WTC11 (cell line): ENCODE results near the gene CD2BP2. TPM values are rescaled to one million over a fixed set of nuclear protein-coding genes. Genes with fewer than 3 reads are reported as not detected.

ENCODE experiments used
- ATAC-seq: fragments of 200-7000 bp; cut with Tn5 transposase; 2 replicates; pipeline ENCODE4 v1.10.0; 2021; ENCODE audit warnings: mild to moderate bottlenecking, moderate library complexity
- CTCF ChIA-PET: fragments of 300-600 bp; sonication (Branson Sonifier 250); formaldehyde crosslinking; loops from one replicate; lab custom pipeline; 2021; ENCODE audit warnings: antibody characterized with exemption; lab: Charles Lee
- POLR2A ChIA-PET: fragments of 350-600 bp; sonication (Branson Sonifier 250); formaldehyde crosslinking; loops from one replicate; lab custom pipeline; 2021; ENCODE audit warnings: antibody characterized with exemption; lab: Charles Lee
- DNase-seq: peaks from one replicate; pipeline ENCODE4 v3.0.0; 2021; ENCODE audit warnings: low spot score
- H3K27ac Mint-ChIP-seq: 2 replicates; pipeline ENCODE4 v1.8.0; 2021; ENCODE audit warnings: mixed read lengths
- H3K27me3 Mint-ChIP-seq: 2 replicates; pipeline ENCODE4 v1.8.0; 2021; ENCODE audit warnings: low read depth, mild to moderate bottlenecking, moderate library complexity, mixed read lengths
- H3K36me3 Mint-ChIP-seq: 2 replicates; pipeline ENCODE4 v1.8.0; 2021; ENCODE audit warnings: mixed read lengths
- H3K4me1 Mint-ChIP-seq: 2 replicates; pipeline ENCODE4 v1.8.0; 2022; ENCODE audit warnings: mixed read lengths
- H3K4me3 Mint-ChIP-seq: 2 replicates; pipeline ENCODE4 v1.8.0; 2021; ENCODE audit warnings: mild to moderate bottlenecking, moderate library complexity, mixed read lengths
- H3K9me3 Mint-ChIP-seq: 2 replicates; pipeline ENCODE4 v1.8.0; 2021; ENCODE audit warnings: mixed read lengths
- CREM ChIP-seq: sonication (generic); formaldehyde crosslinking; IDR thresholded peaks from 2 replicates; pipeline ENCODE4 v1.8.1; 2022; ENCODE audit warnings: mild to moderate bottlenecking, missing genetic modification reagents, moderate library complexity
- FOXJ3 ChIP-seq: sonication (generic); formaldehyde crosslinking; IDR thresholded peaks from 2 replicates; pipeline ENCODE4 v1.9.0; 2021; ENCODE audit warnings: missing genetic modification reagents, mild to moderate bottlenecking, borderline replicate concordance
- FOXP1 ChIP-seq: sonication (generic); formaldehyde crosslinking; IDR thresholded peaks from 2 replicates; pipeline ENCODE4 v1.8.0; 2022; ENCODE audit warnings: missing genetic modification reagents, mild to moderate bottlenecking, moderate library complexity, borderline replicate concordance
- GABPB1 ChIP-seq: sonication (generic); formaldehyde crosslinking; IDR thresholded peaks from 2 replicates; pipeline ENCODE4 v1.8.1; 2023; ENCODE audit warnings: mild to moderate bottlenecking, missing genetic modification reagents
- GTF2I ChIP-seq: fragments of 250-450 bp; sonication (Bioruptor Pico); conservative IDR thresholded peaks from 2 replicates; pipeline ENCODE4 v1.4.0; 2021; ENCODE audit warnings: mild to moderate bottlenecking
- JUN ChIP-seq: sonication (generic); formaldehyde crosslinking; IDR thresholded peaks from 2 replicates; pipeline ENCODE4 v1.8.0; 2023; ENCODE audit warnings: mild to moderate bottlenecking, missing genetic modification reagents
- SMAD4 ChIP-seq: sonication (generic); formaldehyde crosslinking; IDR thresholded peaks from 2 replicates; pipeline ENCODE4 v1.8.0; 2022; ENCODE audit warnings: mild to moderate bottlenecking, missing genetic modification reagents
- SOX15 ChIP-seq: fragments of 250-450 bp; sonication (Bioruptor Pico); IDR thresholded peaks from 2 replicates; pipeline ENCODE4 v1.9.0; 2021; ENCODE audit warnings: mild to moderate bottlenecking
- SP1 ChIP-seq: sonication (generic); formaldehyde crosslinking; conservative IDR thresholded peaks from 2 replicates; pipeline ENCODE4 v1.8.1; 2022; ENCODE audit warnings: missing genetic modification reagents
- TP53 ChIP-seq: sonication (generic); formaldehyde crosslinking; IDR thresholded peaks from 2 replicates; pipeline ENCODE4 v1.8.1; 2023; ENCODE audit warnings: mild to moderate bottlenecking, missing genetic modification reagents
- ZNF423 ChIP-seq: fragments of 250-450 bp; sonication (Bioruptor Pico); IDR thresholded peaks from 2 replicates; pipeline ENCODE4 v2.1.2; 2022; ENCODE audit warnings: mild to moderate bottlenecking, moderate library complexity
- total RNA-seq: library from RNA; stranded (reverse); gene quantifications from 3 replicates; pipeline ENCODE4 v1.2.3, GENCODE V29; 2021
- TF ChIP-seq, protein P1 (sequence below): sonication (generic); formaldehyde crosslinking; IDR thresholded peaks from 2 replicates; pipeline ENCODE4 v1.8.1; 2022; ENCODE audit warnings: missing genetic modification reagents, borderline replicate concordance
- TF ChIP-seq, protein P2 (sequence below): sonication (generic); formaldehyde crosslinking; IDR thresholded peaks from 2 replicates; pipeline ENCODE4 v1.8.1; 2023; ENCODE audit warnings: mild to moderate bottlenecking, missing genetic modification reagents
- TF ChIP-seq, protein P3 (sequence below): sonication (generic); formaldehyde crosslinking; IDR thresholded peaks from 2 replicates; pipeline ENCODE4 v1.8.1; 2023; ENCODE audit warnings: mild to moderate bottlenecking, missing genetic modification reagents, moderate library complexity
- TF ChIP-seq, protein P4 (sequence below): sonication (generic); formaldehyde crosslinking; IDR thresholded peaks from 2 replicates; pipeline ENCODE4 v1.8.1; 2022; ENCODE audit warnings: mild to moderate bottlenecking, missing genetic modification reagents, moderate library complexity, borderline replicate concordance
- TF ChIP-seq, protein P5 (sequence below): sonication (generic); formaldehyde crosslinking; IDR thresholded peaks from 2 replicates; pipeline ENCODE4 v1.8.1; 2022; ENCODE audit warnings: mild to moderate bottlenecking, moderate library complexity, missing genetic modification reagents
- TF ChIP-seq, protein P6 (sequence below): fragments of 250-450 bp; sonication (Bioruptor Pico); IDR thresholded peaks from 2 replicates; pipeline ENCODE4 v1.9.0; 2021; ENCODE audit warnings: mild to moderate bottlenecking, borderline replicate concordance
- TF ChIP-seq, protein P7 (sequence below): sonication (generic); formaldehyde crosslinking; IDR thresholded peaks from 2 replicates; pipeline ENCODE4 v1.8.0; 2023; ENCODE audit warnings: mild to moderate bottlenecking, missing genetic modification reagents

Gene CD2BP2
- total RNA-seq, 1 experiment from 2014 or later: 56.6 TPM

DNA sequence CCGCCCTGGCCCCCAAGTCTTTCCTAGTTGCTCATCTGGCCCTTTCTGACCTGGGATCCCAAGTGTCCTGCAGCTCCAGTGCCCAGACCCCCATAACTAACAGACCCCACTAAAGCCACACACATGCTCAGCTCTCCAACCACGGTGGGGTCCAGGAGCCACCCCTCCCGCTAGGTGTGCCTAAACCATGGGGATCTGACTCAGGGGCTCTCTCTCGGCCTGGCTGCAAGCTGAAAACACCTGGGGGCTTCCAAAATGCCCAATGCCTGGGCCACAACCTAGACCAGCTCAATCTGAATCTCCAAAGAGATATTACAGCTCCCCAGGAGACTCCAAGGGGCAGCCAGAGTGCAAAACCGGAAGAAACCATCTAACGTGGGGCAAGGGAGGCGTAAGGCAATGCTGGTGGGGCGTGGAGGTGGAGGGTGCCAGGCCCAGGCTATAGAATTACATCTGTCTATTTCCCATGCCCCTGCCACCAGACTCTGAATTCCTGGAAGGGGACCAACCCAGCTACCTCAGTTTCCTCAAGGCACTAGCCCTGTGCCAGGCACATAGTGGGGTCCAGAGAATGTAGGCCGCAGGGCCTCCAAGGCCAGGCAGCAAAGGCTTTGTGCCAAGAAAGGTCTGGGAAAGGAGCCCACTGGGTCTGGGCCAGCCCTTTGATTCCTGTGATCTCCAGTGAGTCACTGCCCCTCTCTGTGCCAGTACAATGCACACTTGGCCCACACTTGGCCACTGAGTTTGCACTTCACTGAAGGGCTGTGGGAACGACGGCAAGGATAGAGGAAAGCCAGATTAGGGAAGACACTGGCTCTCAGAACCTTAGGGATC is 3.3 kb downstream of the CD2BP2 start (continued):
- TF ChIP-seq, protein P1, sequence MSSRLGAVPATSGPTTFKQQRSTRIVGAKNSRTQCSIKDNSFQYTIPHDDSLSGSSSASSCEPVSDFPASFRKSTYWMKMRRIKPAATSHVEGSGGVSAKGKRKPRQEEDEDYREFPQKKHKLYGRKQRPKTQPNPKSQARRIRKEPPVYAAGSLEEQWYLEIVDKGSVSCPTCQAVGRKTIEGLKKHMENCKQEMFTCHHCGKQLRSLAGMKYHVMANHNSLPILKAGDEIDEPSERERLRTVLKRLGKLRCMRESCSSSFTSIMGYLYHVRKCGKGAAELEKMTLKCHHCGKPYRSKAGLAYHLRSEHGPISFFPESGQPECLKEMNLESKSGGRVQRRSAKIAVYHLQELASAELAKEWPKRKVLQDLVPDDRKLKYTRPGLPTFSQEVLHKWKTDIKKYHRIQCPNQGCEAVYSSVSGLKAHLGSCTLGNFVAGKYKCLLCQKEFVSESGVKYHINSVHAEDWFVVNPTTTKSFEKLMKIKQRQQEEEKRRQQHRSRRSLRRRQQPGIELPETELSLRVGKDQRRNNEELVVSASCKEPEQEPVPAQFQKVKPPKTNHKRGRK (CRISPR knock-in tag): no peak
- no peak for TF ChIP-seq ZNF423
- TF ChIP-seq SP1: no peak
- no peak for TF ChIP-seq JUN (CRISPR knock-in tag)
- no peak for TF ChIP-seq SOX15 (CRISPR knock-in tag)
- TF ChIP-seq, protein P2, sequence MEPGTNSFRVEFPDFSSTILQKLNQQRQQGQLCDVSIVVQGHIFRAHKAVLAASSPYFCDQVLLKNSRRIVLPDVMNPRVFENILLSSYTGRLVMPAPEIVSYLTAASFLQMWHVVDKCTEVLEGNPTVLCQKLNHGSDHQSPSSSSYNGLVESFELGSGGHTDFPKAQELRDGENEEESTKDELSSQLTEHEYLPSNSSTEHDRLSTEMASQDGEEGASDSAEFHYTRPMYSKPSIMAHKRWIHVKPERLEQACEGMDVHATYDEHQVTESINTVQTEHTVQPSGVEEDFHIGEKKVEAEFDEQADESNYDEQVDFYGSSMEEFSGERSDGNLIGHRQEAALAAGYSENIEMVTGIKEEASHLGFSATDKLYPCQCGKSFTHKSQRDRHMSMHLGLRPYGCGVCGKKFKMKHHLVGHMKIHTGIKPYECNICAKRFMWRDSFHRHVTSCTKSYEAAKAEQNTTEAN (CRISPR knock-in tag): no peak
- TF ChIP-seq TP53: no peak
- TF ChIP-seq, protein P3, sequence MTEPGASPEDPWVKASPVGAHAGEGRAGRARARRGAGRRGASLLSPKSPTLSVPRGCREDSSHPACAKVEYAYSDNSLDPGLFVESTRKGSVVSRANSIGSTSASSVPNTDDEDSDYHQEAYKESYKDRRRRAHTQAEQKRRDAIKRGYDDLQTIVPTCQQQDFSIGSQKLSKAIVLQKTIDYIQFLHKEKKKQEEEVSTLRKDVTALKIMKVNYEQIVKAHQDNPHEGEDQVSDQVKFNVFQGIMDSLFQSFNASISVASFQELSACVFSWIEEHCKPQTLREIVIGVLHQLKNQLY: no peak

DNA sequence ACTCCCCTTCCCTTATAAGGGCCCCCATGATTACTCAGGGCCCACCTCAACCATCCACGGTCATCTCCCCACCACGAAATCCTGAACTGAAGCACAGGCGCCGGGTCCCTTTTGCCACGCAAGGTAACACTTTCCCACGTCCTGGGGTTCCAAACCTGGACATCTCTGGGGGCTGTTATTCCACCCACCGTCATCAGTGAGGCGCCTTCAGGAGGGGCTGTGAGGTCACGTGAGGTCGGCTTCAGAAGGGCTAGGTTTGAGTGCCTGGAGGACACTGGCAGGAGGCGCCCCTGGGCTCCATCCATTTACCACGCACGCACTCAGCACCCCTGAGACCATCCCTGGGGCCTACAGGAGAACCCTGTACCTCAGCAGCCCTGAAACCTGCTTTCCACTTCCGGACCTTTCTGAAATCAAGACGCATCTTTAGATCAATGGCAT is 4.1 kb downstream of the CD2BP2 start:
- DNase-seq (no peak), ATAC-seq (no peak)
- H3K36me3 Mint-ChIP-seq: peaks cover 28% of the 10 kb centered on the region
- H3K4me1 Mint-ChIP-seq: peaks cover 9% of the 10 kb centered on the region
- CTCF ChIA-PET: interaction anchor here (0.6 kb wide), 1 partner anchor 334 kb away, joined by 3 read pairs; no protein-coding TSS in a partner anchor
- no peaks in the 10 kb centered on the region for H3K9me3 Mint-ChIP-seq
- POLR2A ChIA-PET: no interaction called here
- H3K27ac Mint-ChIP-seq: no peak overlapping the region
- no peak overlapping the region for H3K4me3 Mint-ChIP-seq
- H3K27me3 Mint-ChIP-seq: no peaks in the 10 kb centered on the region
- TF ChIP-seq GABPB1 (CRISPR knock-in tag): no peak
- TF ChIP-seq, protein P4, sequence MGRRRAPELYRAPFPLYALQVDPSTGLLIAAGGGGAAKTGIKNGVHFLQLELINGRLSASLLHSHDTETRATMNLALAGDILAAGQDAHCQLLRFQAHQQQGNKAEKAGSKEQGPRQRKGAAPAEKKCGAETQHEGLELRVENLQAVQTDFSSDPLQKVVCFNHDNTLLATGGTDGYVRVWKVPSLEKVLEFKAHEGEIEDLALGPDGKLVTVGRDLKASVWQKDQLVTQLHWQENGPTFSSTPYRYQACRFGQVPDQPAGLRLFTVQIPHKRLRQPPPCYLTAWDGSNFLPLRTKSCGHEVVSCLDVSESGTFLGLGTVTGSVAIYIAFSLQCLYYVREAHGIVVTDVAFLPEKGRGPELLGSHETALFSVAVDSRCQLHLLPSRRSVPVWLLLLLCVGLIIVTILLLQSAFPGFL (CRISPR knock-in tag): no peak
- TF ChIP-seq, protein P5, sequence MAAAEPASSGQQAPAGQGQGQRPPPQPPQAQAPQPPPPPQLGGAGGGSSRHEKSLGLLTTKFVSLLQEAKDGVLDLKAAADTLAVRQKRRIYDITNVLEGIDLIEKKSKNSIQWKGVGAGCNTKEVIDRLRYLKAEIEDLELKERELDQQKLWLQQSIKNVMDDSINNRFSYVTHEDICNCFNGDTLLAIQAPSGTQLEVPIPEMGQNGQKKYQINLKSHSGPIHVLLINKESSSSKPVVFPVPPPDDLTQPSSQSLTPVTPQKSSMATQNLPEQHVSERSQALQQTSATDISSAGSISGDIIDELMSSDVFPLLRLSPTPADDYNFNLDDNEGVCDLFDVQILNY (CRISPR knock-in tag): no peak
- TF ChIP-seq, protein P6, sequence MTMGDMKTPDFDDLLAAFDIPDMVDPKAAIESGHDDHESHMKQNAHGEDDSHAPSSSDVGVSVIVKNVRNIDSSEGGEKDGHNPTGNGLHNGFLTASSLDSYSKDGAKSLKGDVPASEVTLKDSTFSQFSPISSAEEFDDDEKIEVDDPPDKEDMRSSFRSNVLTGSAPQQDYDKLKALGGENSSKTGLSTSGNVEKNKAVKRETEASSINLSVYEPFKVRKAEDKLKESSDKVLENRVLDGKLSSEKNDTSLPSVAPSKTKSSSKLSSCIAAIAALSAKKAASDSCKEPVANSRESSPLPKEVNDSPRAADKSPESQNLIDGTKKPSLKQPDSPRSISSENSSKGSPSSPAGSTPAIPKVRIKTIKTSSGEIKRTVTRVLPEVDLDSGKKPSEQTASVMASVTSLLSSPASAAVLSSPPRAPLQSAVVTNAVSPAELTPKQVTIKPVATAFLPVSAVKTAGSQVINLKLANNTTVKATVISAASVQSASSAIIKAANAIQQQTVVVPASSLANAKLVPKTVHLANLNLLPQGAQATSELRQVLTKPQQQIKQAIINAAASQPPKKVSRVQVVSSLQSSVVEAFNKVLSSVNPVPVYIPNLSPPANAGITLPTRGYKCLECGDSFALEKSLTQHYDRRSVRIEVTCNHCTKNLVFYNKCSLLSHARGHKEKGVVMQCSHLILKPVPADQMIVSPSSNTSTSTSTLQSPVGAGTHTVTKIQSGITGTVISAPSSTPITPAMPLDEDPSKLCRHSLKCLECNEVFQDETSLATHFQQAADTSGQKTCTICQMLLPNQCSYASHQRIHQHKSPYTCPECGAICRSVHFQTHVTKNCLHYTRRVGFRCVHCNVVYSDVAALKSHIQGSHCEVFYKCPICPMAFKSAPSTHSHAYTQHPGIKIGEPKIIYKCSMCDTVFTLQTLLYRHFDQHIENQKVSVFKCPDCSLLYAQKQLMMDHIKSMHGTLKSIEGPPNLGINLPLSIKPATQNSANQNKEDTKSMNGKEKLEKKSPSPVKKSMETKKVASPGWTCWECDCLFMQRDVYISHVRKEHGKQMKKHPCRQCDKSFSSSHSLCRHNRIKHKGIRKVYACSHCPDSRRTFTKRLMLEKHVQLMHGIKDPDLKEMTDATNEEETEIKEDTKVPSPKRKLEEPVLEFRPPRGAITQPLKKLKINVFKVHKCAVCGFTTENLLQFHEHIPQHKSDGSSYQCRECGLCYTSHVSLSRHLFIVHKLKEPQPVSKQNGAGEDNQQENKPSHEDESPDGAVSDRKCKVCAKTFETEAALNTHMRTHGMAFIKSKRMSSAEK: no peak
- no peak for TF ChIP-seq GTF2I (CRISPR knock-in tag)
- TF ChIP-seq SMAD4 (CRISPR knock-in tag): no peak
- TF ChIP-seq, protein P7, sequence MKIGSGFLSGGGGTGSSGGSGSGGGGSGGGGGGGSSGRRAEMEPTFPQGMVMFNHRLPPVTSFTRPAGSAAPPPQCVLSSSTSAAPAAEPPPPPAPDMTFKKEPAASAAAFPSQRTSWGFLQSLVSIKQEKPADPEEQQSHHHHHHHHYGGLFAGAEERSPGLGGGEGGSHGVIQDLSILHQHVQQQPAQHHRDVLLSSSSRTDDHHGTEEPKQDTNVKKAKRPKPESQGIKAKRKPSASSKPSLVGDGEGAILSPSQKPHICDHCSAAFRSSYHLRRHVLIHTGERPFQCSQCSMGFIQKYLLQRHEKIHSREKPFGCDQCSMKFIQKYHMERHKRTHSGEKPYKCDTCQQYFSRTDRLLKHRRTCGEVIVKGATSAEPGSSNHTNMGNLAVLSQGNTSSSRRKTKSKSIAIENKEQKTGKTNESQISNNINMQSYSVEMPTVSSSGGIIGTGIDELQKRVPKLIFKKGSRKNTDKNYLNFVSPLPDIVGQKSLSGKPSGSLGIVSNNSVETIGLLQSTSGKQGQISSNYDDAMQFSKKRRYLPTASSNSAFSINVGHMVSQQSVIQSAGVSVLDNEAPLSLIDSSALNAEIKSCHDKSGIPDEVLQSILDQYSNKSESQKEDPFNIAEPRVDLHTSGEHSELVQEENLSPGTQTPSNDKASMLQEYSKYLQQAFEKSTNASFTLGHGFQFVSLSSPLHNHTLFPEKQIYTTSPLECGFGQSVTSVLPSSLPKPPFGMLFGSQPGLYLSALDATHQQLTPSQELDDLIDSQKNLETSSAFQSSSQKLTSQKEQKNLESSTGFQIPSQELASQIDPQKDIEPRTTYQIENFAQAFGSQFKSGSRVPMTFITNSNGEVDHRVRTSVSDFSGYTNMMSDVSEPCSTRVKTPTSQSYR (CRISPR knock-in tag): no peak
- no peak for TF ChIP-seq FOXP1
- no peak for TF ChIP-seq FOXJ3 (CRISPR knock-in tag)
- TF ChIP-seq CREM: no peak
- TF ChIP-seq, protein P3: no peak
